ENCODE measurements around the gene NTN1. TPM values are rescaled to one million over a fixed set of nuclear protein-coding genes. Genes with fewer than 3 reads are reported as not detected.

The NTN1 gene
- total RNA-seq, 1 donor from 2014 or later, result 60.3 TPM

DNA sequence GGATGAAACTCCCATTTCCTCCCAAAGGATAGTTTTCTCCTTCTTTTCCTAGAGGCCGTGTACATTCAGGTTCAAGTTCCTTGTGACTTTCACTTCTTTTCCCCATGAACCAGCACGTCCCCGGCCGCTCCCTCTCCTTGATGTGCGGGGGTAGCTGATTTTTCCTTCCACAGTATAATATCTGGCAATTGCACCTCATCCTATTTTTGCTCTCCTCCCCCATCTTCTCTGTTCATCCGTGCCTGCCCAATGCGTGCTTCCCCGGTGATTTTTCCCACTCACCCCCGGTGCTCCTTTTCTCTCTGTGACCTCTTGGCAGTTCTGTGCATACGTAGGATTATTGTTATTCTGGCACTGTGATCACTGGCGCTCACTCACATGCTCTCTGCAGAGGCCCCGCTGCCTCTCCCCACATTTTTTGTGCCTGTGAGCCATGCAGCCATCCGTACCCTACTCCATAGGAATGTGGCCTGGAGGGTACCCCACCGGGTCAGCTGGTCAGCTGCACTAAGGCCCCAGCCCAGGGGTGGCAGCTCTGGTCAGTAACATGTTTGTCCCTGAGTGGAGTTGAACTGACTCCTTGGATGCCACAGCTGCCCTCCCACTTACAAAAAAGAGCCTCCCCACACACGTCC lies 100.0 kb downstream of the NTN1 start:
- H3K27me3 ChIP-seq (ENCODE audit: low read depth), result no peaks in the 10 kb centered on the region
- H3K36me3 ChIP-seq, result no peaks in the 10 kb centered on the region
- no peak for DNase-seq
- no peaks in the 10 kb centered on the region for H3K4me1 ChIP-seq
- H3K27ac ChIP-seq (replicated peaks), result no peak overlapping the region
- TF ChIP-seq, protein P1, sequence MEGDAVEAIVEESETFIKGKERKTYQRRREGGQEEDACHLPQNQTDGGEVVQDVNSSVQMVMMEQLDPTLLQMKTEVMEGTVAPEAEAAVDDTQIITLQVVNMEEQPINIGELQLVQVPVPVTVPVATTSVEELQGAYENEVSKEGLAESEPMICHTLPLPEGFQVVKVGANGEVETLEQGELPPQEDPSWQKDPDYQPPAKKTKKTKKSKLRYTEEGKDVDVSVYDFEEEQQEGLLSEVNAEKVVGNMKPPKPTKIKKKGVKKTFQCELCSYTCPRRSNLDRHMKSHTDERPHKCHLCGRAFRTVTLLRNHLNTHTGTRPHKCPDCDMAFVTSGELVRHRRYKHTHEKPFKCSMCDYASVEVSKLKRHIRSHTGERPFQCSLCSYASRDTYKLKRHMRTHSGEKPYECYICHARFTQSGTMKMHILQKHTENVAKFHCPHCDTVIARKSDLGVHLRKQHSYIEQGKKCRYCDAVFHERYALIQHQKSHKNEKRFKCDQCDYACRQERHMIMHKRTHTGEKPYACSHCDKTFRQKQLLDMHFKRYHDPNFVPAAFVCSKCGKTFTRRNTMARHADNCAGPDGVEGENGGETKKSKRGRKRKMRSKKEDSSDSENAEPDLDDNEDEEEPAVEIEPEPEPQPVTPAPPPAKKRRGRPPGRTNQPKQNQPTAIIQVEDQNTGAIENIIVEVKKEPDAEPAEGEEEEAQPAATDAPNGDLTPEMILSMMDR (IDR thresholded peaks at IDR 0.05; ENCODE audit: borderline replicate concordance), result no peak
- no peak overlapping the region for H3K4me3 ChIP-seq
- H3K9me3 ChIP-seq (replicated peaks), result peaks cover 7% of the 10 kb centered on the region
- intact Hi-C loops (cut with micrococcal nuclease), result no loop called here

DNA sequence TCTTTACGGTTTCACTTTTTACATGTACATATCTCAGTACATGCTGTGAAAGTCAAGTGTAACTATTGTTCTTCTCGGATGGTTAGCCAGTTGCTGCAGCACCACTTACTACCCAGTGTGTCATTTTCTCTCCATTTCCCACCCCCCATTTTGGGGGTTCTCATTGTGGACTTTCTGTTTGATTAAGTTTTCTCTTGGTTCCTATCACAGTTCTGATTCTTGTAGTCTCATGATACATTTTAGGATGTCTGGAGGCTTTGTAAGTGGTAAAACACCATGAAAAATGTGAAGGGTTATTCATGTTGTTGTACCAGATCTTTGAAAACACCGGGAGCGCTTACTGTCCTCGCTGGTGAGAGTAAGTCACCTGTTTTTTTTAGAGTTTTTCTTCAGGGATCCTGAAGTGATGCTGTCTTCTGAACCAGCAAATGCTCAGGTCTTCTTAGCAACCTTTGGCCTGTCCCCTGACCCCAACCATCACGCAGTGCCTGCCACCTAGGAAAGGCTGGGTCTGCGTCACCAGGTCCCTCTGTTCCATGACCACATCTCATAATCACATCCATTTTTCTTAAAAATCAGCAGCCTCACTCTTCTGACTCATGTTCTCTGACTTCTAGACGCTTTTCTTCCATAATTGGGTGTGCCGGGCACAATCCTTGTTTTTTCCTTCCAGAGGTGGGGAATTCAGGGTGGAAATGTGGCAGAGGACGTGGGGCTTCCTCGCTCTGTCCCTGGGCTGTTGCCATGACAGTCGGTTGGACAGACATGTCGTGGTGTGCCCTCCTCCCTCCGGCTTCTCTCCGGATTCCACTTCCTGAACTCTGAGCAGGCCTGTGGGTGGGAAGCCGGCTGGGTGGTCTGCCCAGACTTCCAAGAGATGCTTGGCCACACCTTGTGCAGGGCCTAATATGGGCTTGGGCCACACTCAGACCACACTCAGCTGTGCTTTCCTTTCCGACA lies 102.6 kb downstream of the NTN1 start:
- Histone ChIP-seq H3K9me3 (replicated peaks) (peaks cover 3% of the 10 kb centered on the region), H3K36me3 (no peaks in the 10 kb centered on the region), H3K4me1 (no peaks in the 10 kb centered on the region), H3K27ac (replicated peaks) (no peak overlapping the region), H3K4me3 (no peak overlapping the region), H3K27me3 (ENCODE audit: low read depth) (no peaks in the 10 kb centered on the region)
- intact Hi-C loops (cut with micrococcal nuclease), result no loop called here
- TF ChIP-seq, protein P1 (IDR thresholded peaks at IDR 0.05; ENCODE audit: borderline replicate concordance), result no peak
- DNase-seq, result no peak

DNA sequence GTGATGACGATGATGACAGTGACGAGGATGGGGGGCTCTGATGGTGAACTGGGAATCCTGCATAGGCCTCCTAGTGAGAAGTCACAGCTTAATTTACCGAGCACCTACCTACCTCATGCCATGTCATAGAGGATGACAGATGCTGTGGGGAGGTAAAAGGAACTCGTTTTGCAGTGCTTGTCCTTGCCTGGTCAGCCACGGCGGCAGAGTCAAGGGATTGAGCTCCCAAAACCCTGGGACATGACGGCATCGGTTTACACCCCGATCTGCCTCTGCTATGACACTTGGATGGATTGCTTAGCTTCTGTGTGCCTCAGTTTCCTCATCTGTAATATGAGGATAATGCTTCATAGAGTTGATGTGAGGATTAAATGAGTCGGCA lies 103.2 kb downstream of the NTN1 start:
- H3K27me3 ChIP-seq (ENCODE audit: low read depth), result no peaks in the 10 kb centered on the region
- intact Hi-C loops (cut with micrococcal nuclease), result no loop called here
- H3K4me3 ChIP-seq, result no peak overlapping the region
- no peaks in the 10 kb centered on the region for H3K9me3 ChIP-seq (replicated peaks)
- no peak overlapping the region for H3K27ac ChIP-seq (replicated peaks)
- H3K36me3 ChIP-seq, result no peaks in the 10 kb centered on the region
- no peak for DNase-seq
- H3K4me1 ChIP-seq, result no peaks in the 10 kb centered on the region
- TF ChIP-seq, protein P1 (IDR thresholded peaks at IDR 0.05; ENCODE audit: borderline replicate concordance), result no peak

DNA sequence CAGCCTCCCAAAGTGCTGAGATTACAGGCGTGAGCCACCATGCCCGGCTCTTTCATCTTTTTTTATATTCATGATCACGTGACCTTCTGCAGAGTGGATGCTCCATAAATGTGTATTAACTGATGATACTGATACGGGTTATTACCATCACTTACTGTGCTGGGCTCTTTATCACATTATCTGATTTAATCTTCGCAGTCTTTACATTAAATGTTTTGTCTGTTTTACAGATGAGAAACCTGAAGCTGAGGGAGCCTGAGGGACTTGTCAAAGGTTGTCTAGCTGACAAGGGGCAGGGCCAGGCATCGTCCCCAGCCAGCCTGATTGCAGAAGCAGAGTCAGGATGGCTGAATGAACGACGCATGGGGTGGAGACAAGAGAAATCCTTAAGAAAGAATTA lies 104.4 kb downstream of the NTN1 start:
- Histone ChIP-seq H3K36me3 (no peaks in the 10 kb centered on the region), H3K4me1 (no peaks in the 10 kb centered on the region), H3K27me3 (ENCODE audit: low read depth) (no peaks in the 10 kb centered on the region), H3K27ac (replicated peaks) (no peak overlapping the region), H3K4me3 (no peak overlapping the region), H3K9me3 (replicated peaks) (no peaks in the 10 kb centered on the region)
- intact Hi-C loops (cut with micrococcal nuclease), result no loop called here
- TF ChIP-seq, protein P1 (IDR thresholded peaks at IDR 0.05; ENCODE audit: borderline replicate concordance), result no peak
- DNase-seq, result no peak

DNA sequence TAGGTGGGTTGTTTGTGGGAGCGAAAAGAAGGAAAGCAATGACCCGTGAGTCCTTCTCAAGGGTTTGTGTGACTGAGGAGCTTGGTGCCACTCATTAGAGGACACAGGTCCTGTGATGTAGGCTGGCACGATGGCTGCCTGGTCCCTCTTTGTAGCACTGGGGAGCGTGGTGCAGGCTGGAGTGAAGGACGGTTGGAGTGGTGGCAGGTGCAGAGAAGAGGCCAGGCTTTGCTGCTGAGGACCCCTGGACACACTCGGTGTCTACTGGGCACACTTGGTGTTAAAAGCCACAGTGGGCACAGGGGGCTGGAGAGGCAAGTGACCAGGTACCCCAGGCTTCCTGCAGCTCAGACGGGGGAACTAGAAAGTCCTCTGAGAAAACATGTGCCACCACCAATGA lies 106.0 kb downstream of the NTN1 start:
- Histone ChIP-seq H3K27ac (replicated peaks) (no peak overlapping the region), H3K4me1 (no peaks in the 10 kb centered on the region), H3K9me3 (replicated peaks) (no peaks in the 10 kb centered on the region), H3K36me3 (no peaks in the 10 kb centered on the region), H3K4me3 (no peak overlapping the region), H3K27me3 (ENCODE audit: low read depth) (no peaks in the 10 kb centered on the region)
- intact Hi-C loops (cut with micrococcal nuclease), result no loop called here
- DNase-seq, result no peak
- TF ChIP-seq, protein P1 (IDR thresholded peaks at IDR 0.05; ENCODE audit: borderline replicate concordance), result no peak

Data from left ventricle myocardium inferior (tissue), 1 donor.